HEK293T (cell line): ENCODE measurements around the gene MADCAM1.

Experiments used
- BHLHE40 ChIP-seq: fragments of 450-650 bp; IDR thresholded peaks from 2 replicates; pipeline ENCODE4 v1.6.1; 2016; ENCODE audit warnings: mild to moderate bottlenecking, moderate library complexity, borderline replicate concordance
- CTBP1 ChIP-seq: fragments of 450-650 bp; IDR thresholded peaks from 2 replicates; pipeline ENCODE4 v1.6.1; 2016; ENCODE audit warnings: borderline replicate concordance
- FOXA1 ChIP-seq: fragments of 450-650 bp; IDR thresholded peaks from 2 replicates; pipeline ENCODE4 v1.6.1; 2016; ENCODE audit warnings: mild to moderate bottlenecking
- FOXK2 ChIP-seq: fragments of 450-650 bp; IDR thresholded peaks from 2 replicates; pipeline ENCODE4 v1.6.1; 2016; ENCODE audit warnings: mild to moderate bottlenecking
- FOXM1 ChIP-seq: fragments of 450-650 bp; IDR thresholded peaks from 2 replicates; pipeline ENCODE4 v1.6.1; 2017; ENCODE audit warnings: mild to moderate bottlenecking, borderline replicate concordance
- HDGF ChIP-seq: fragments of 450-650 bp; IDR thresholded peaks from 2 replicates; pipeline ENCODE4 v1.6.1; 2017; ENCODE audit warnings: antibody characterized with exemption, borderline replicate concordance
- LEF1 ChIP-seq: fragments of 450-650 bp; IDR thresholded peaks from 2 replicates; pipeline ENCODE4 v1.6.1; 2017; ENCODE audit warnings: mild to moderate bottlenecking, borderline replicate concordance
- NFRKB ChIP-seq: fragments of 450-650 bp; IDR thresholded peaks from 2 replicates; pipeline ENCODE4 v1.6.1; 2016; ENCODE audit warnings: mild to moderate bottlenecking, moderate library complexity
- PKNOX1 ChIP-seq: fragments of 450-650 bp; IDR thresholded peaks from 2 replicates; pipeline ENCODE4 v1.6.1; 2016
- SP1 ChIP-seq: fragments of 450-650 bp; IDR thresholded peaks from 2 replicates; pipeline ENCODE4 v1.6.1; 2017
- SUZ12 ChIP-seq: fragments of 450-650 bp; IDR thresholded peaks from 2 replicates; pipeline ENCODE4 v1.6.1; 2016; ENCODE audit warnings: mild to moderate bottlenecking

GRCh38 chr19:485077-485476, 11.2 kb upstream of the MADCAM1 start:
- TF ChIP-seq SP1: no peak
- no peak for TF ChIP-seq CTBP1
- TF ChIP-seq SUZ12: no peak
- no peak for TF ChIP-seq FOXM1
- TF ChIP-seq FOXA1: no peak
- TF ChIP-seq PKNOX1: no peak
- no peak for TF ChIP-seq LEF1
- no peak for TF ChIP-seq NFRKB
- no peak for TF ChIP-seq BHLHE40
- no peak for TF ChIP-seq FOXK2
- TF ChIP-seq HDGF: no peak
